ENCODE results near the gene FAAP20.

DNA sequence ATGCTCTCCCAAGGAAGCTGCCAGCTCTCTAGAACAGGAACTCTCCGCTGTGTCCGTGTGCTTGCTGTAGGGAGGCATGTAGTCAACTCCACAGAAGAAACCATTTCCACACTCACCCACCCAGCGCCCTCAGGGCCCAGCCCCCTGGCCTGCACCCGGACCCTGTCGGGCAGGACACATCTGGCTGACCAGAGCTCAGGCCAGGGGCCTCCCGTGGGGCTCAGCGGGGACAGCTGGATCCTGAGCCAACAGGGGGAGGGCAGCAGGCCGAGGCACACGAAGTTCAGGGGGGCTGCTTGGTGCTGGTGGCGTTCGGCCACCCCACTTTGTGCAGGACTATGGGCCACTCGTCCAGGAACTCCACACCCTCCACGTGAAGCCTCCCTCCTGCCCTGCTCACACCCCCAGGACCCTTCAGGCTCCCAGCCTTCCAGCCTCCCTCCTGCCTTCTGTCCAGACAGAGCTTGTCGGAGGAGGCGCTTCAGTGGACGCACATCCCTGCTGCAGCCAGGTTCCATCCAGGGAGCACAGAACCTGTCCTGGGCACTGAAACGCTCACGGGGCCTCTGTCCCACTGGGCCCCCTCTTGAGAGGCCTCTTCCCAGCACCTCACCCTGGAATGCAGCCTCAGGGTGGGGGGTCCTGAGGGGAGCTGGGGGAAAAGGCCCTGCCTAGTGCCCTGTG lies 15.0 kb upstream of the FAAP20 start:
- no peak for TF ChIP-seq ATF3 (IDR thresholded peaks at IDR 0.05)
- no peak for TF ChIP-seq YY1 (IDR thresholded peaks at IDR 0.05)
- TF ChIP-seq, protein P1, sequence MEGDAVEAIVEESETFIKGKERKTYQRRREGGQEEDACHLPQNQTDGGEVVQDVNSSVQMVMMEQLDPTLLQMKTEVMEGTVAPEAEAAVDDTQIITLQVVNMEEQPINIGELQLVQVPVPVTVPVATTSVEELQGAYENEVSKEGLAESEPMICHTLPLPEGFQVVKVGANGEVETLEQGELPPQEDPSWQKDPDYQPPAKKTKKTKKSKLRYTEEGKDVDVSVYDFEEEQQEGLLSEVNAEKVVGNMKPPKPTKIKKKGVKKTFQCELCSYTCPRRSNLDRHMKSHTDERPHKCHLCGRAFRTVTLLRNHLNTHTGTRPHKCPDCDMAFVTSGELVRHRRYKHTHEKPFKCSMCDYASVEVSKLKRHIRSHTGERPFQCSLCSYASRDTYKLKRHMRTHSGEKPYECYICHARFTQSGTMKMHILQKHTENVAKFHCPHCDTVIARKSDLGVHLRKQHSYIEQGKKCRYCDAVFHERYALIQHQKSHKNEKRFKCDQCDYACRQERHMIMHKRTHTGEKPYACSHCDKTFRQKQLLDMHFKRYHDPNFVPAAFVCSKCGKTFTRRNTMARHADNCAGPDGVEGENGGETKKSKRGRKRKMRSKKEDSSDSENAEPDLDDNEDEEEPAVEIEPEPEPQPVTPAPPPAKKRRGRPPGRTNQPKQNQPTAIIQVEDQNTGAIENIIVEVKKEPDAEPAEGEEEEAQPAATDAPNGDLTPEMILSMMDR (IDR thresholded peaks at IDR 0.05; ENCODE audit: low read depth, low read length, missing input control): no peak
- no peak for TF ChIP-seq FOXA1 (IDR thresholded peaks at IDR 0.05)
- TF ChIP-seq RXRA (IDR thresholded peaks at IDR 0.05): no peak
